Mammary epithelial cell (primary cell): ENCODE data around the gene ST14.

ENCODE experiments used
- EZH2 ChIP-seq: IDR thresholded peaks from 2 replicates; pipeline ENCODE4 v1.6.1; 2012; ENCODE audit warnings: low read length, inconsistent platforms, borderline replicate concordance
- TF ChIP-seq, protein P1 (sequence below), 2 donors: IDR thresholded peaks in 1 of 2; conservative IDR thresholded peaks in 1 of 2; 2 replicates each; pipeline ENCODE4 v1.5.1; 2011 to 2012; ENCODE audit warnings: inconsistent platforms in 2 of 2, low read length in 2 of 2, mild to moderate bottlenecking in 2 of 2, control low read depth in 1 of 2, low read depth in 1 of 2; ENCODE audit not compliant: insufficient read depth in 1 of 2; ENCODE audit errors: extremely low read depth in 1 of 2

DNA sequence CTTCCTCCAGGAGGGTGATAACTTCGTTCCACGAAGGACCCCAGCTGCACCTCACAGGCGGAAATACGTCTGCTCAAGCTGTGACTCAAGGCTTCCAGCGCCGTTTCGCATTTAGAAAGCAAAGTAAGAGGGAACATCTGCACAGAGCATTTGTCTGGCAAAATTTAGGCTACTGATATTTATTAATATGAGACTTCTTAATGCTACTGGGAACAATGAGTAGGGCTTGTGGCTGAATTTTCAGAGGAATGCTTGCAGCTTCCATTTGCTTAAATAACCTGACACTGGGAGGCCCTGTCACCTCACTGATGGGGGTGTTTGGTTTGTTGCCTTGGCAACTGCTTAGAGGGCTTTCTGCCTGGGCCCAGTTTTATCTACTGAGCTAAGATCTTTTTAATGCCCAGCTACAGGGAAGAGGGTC, 14.7 kb upstream of the ST14 start:
- TF ChIP-seq, protein P1, sequence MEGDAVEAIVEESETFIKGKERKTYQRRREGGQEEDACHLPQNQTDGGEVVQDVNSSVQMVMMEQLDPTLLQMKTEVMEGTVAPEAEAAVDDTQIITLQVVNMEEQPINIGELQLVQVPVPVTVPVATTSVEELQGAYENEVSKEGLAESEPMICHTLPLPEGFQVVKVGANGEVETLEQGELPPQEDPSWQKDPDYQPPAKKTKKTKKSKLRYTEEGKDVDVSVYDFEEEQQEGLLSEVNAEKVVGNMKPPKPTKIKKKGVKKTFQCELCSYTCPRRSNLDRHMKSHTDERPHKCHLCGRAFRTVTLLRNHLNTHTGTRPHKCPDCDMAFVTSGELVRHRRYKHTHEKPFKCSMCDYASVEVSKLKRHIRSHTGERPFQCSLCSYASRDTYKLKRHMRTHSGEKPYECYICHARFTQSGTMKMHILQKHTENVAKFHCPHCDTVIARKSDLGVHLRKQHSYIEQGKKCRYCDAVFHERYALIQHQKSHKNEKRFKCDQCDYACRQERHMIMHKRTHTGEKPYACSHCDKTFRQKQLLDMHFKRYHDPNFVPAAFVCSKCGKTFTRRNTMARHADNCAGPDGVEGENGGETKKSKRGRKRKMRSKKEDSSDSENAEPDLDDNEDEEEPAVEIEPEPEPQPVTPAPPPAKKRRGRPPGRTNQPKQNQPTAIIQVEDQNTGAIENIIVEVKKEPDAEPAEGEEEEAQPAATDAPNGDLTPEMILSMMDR (conservative IDR thresholded peaks at IDR 0.05 in 1 of 2, IDR thresholded peaks at IDR 0.05 in 1 of 2; ENCODE audit: extremely low read depth in 1 of 2, insufficient read depth in 1 of 2, low read depth in 1 of 2, low read length in 2 of 2): no peak
- TF ChIP-seq EZH2: no peak
